Eye (tissue), 1 donor: Measurements from ENCODE around the gene DICER1.
A peak's percentile ranks its signal among the peaks of the same experiment; 100 is the strongest.

Source experiments
- DNase-seq: peaks from one replicate; pipeline ENCODE4 v3.0.0-alpha.2; 2015

Gene DICER1

GRCh38 chr14:95054346-95055280, 102.7 kb downstream of the DICER1 start:
- DNase-seq = peak; percentile 63

GRCh38 chr14:95052016-95052585, 105.2 kb downstream of the DICER1 start:
- no peak for DNase-seq

- no peak for DNase-seq
These were observed 107.4 kb downstream of the DICER1 start for GRCh38 chr14:95049952-95050351.

GRCh38 chr14:95048771-95049312, 108.5 kb downstream of the DICER1 start:
- no peak for DNase-seq

GRCh38 chr14:95047754-95048153, 109.6 kb downstream of the DICER1 start:
- no peak for DNase-seq

- peak; percentile 30 for DNase-seq
These were observed 110.3 kb downstream of the DICER1 start for GRCh38 chr14:95046711-95047681.

- DNase-seq = no peak
These were observed 111.4 kb downstream of the DICER1 start for GRCh38 chr14:95045836-95046430.

GRCh38 chr14:95045106-95045701, 112.1 kb downstream of the DICER1 start:
- peak; percentile 42 for DNase-seq

- no peak for DNase-seq
These were observed 112.7 kb downstream of the DICER1 start for GRCh38 chr14:95044463-95045105.

- no peak for DNase-seq
These were observed 113.4 kb downstream of the DICER1 start for GRCh38 chr14:95043732-95044462.

- DNase-seq = no peak
These were observed 114.0 kb downstream of the DICER1 start for GRCh38 chr14:95043314-95043713.

GRCh38 chr14:95041477-95042020, 115.8 kb downstream of the DICER1 start:
- DNase-seq = no peak

- no peak for DNase-seq
These were observed 116.4 kb downstream of the DICER1 start for GRCh38 chr14:95040708-95041476.

- no peak for DNase-seq
These were observed 117.4 kb downstream of the DICER1 start for GRCh38 chr14:95039993-95040348.

- DNase-seq = no peak
These were observed 117.9 kb downstream of the DICER1 start for GRCh38 chr14:95039259-95039992.

- no peak for DNase-seq
These were observed 118.6 kb downstream of the DICER1 start for GRCh38 chr14:95038521-95039250.

- DNase-seq = no peak
These were observed 120.1 kb downstream of the DICER1 start for GRCh38 chr14:95037273-95037672.
